Thyroid gland (tissue), 4 donors: ENCODE measurements around the gene TEX10. TPM values are rescaled to one million over a fixed set of nuclear protein-coding genes. Genes with fewer than 3 reads are reported as not detected.

Source experiments
- DNase-seq, 2 donors: peaks; one replicate each; pipeline ENCODE4 v3.0.0-alpha.2; 2019
- H3K27ac ChIP-seq, 3 donors: fragments of 200-600 bp; sonication (generic); 1 replicate in 2 of 3; 2 replicates in 1 of 3; pipeline ENCODE4 v1.5.1; 2016 to 2019; ENCODE audit warnings: mild to moderate bottlenecking in 1 of 3, moderate library complexity in 1 of 3
- H3K27me3 ChIP-seq: fragments of 200-600 bp; sonication (generic); one replicate; pipeline ENCODE4 v1.5.1; 2019
- H3K36me3 ChIP-seq, 2 donors: fragments of 200-600 bp; sonication (generic); one replicate each; pipeline ENCODE4 v1.5.1; 2016 to 2019
- H3K4me1 ChIP-seq, 2 donors: fragments of 200-600 bp; sonication (generic); one replicate each; pipeline ENCODE4 v1.5.1; 2017 to 2019
- H3K4me3 ChIP-seq, 3 donors: fragments of 200-600 bp; sonication (generic); replicated peaks in 1 of 3; 1 replicate in 2 of 3; 2 replicates in 1 of 3; pipeline ENCODE4 v1.5.1; 2016; ENCODE audit warnings: mild to moderate bottlenecking in 1 of 3
- H3K9me3 ChIP-seq: fragments of 200-600 bp; sonication (generic); one replicate; pipeline ENCODE4 v1.5.1; 2017
- CTCF ChIP-seq, 6 experiments: fragments of 200-600 bp in 3 of 6; fragments of 450-650 bp in 3 of 6; sonication (generic) in 3 of 6; IDR thresholded peaks; one replicate each; pipeline ENCODE4 v1.5.1; 2016 to 2019; ENCODE audit warnings: antibody characterized with exemption in 6 of 6, mild to moderate bottlenecking in 2 of 6, inconsistent platforms in 1 of 6, moderate library complexity in 1 of 6
- POLR2A ChIP-seq, 2 donors: fragments of 450-650 bp; IDR thresholded peaks; one replicate each; pipeline ENCODE4 v1.6.1; 2017; ENCODE audit warnings: antibody characterized with exemption in 2 of 2, mild to moderate bottlenecking in 2 of 2, moderate library complexity in 1 of 2
- WGBS, 2 donors: methylation state at CpG; one replicate each; pipeline ENCODE4 v1.1.5; 2017; 5-methylcytosine and 5-hydroxymethylcytosine counted together
- intact Hi-C: fragments of 100-400 bp; cut with DNase I; formaldehyde crosslinking; loops from one replicate; pipeline ENCODE4 v1.15.1; 2023
- total RNA-seq, 4 donors: library from RNA; depleted of rRNA; stranded (reverse); fragments of >200 nt; gene quantifications; one replicate each; pipeline ENCODE4 v1.2.3, GENCODE V29; 2016

Gene TEX10
- total RNA-seq, 4 donors from 2014 or later, result 18.8 to 25.1 (median 23.4) TPM

- peaks cover 17 to 18% of the 10 kb centered on the region in 2 donors for H3K36me3 ChIP-seq
- no peaks in the 10 kb centered on the region for H3K4me1 ChIP-seq
- no peaks in the 10 kb centered on the region for H3K9me3 ChIP-seq
- TF ChIP-seq CTCF (IDR thresholded peaks at IDR 0.05) (no peak), POLR2A (IDR thresholded peaks at IDR 0.05) (no peak)
- no peak for DNase-seq
- H3K27me3 ChIP-seq, result no peaks in the 10 kb centered on the region
- 77 to 88% methylated on average over 7 of the region's 7 CpGs for WGBS, 2 donors
- no peak overlapping the region for H3K4me3 ChIP-seq
- intact Hi-C loops, result no loop called here
- no peak overlapping the region for H3K27ac ChIP-seq
Observed at GRCh38 chr9:100284247-100284646, 68.5 kb downstream of the TEX10 start.

- WGBS, 2 donors, result 95 to 98% methylated on average over 4 of the region's 4 CpGs
- H3K4me1 ChIP-seq, result no peaks in the 10 kb centered on the region
- H3K27me3 ChIP-seq, result no peaks in the 10 kb centered on the region
- no peak overlapping the region for H3K4me3 ChIP-seq
- no peaks in the 10 kb centered on the region for H3K9me3 ChIP-seq
- TF ChIP-seq CTCF (IDR thresholded peaks at IDR 0.05) (no peak), POLR2A (IDR thresholded peaks at IDR 0.05) (no peak)
- H3K27ac ChIP-seq, result no peak overlapping the region
- H3K36me3 ChIP-seq, result peaks cover 7 to 16% of the 10 kb centered on the region in 2 donors
- intact Hi-C loops, result no loop called here
- no peak for DNase-seq
Observed at GRCh38 chr9:100282388-100282719, 70.4 kb downstream of the TEX10 start.

- no peak overlapping the region for H3K27ac ChIP-seq
- H3K9me3 ChIP-seq, result no peaks in the 10 kb centered on the region
- DNase-seq, result no peak
- no peak overlapping the region for H3K4me3 ChIP-seq
- peaks cover 7 to 15% of the 10 kb centered on the region in 2 donors for H3K36me3 ChIP-seq
- no peaks in the 10 kb centered on the region for H3K4me1 ChIP-seq
- intact Hi-C loops, result no loop called here
- TF ChIP-seq POLR2A (IDR thresholded peaks at IDR 0.05) (no peak), CTCF (IDR thresholded peaks at IDR 0.05) (no peak)
- 90 to 92% methylated on average over 7 of the region's 7 CpGs for WGBS, 2 donors
- no peaks in the 10 kb centered on the region for H3K27me3 ChIP-seq
Observed at GRCh38 chr9:100281676-100282387, 70.9 kb downstream of the TEX10 start.

- H3K4me1 ChIP-seq, result no peaks in the 10 kb centered on the region
- 90 to 96% methylated on average over 2 of the region's 2 CpGs for WGBS, 2 donors
- H3K27ac ChIP-seq, result no peak overlapping the region
- TF ChIP-seq POLR2A (IDR thresholded peaks at IDR 0.05), result no peak
- TF ChIP-seq CTCF (IDR thresholded peaks at IDR 0.05), result no peak
- no peak for DNase-seq
- H3K9me3 ChIP-seq, result no peaks in the 10 kb centered on the region
- peaks cover 7 to 15% of the 10 kb centered on the region in 2 donors for H3K36me3 ChIP-seq
- H3K4me3 ChIP-seq, result no peak overlapping the region
- no peaks in the 10 kb centered on the region for H3K27me3 ChIP-seq
- intact Hi-C loops, result no loop called here
Observed at GRCh38 chr9:100281066-100281465, 71.7 kb downstream of the TEX10 start.

GRCh38 chr9:100277166-100277979 lies 75.4 kb downstream of the TEX10 start:
- H3K4me1 ChIP-seq, result no peaks in the 10 kb centered on the region
- 81 to 86% methylated on average over 5 of the region's 5 CpGs for WGBS, 2 donors
- no peaks in the 10 kb centered on the region for H3K9me3 ChIP-seq
- intact Hi-C loops, result no loop called here
- no peaks in the 10 kb centered on the region for H3K27me3 ChIP-seq
- H3K36me3 ChIP-seq, result peaks cover 0 to 4% of the 10 kb centered on the region in 2 donors
- TF ChIP-seq POLR2A (IDR thresholded peaks at IDR 0.05), result no peak
- TF ChIP-seq CTCF (IDR thresholded peaks at IDR 0.05), result no peak
- no peak for DNase-seq
- H3K4me3 ChIP-seq, result no peak overlapping the region
- H3K27ac ChIP-seq, result no peak overlapping the region
